SJSA1 (cell line): ENCODE results near the gene TOR1B. TPM values are rescaled to one million over a fixed set of nuclear protein-coding genes. Genes with fewer than 3 reads are reported as not detected.
A peak's percentile ranks its signal among the peaks of the same experiment; 100 is the strongest.

Experiments
- DNase-seq, 2 experiments: peaks; one replicate each; pipeline ENCODE4 v3.0.0-alpha.2; 2015 to 2020; ENCODE audit warnings: low spot score in 2 of 2, low read depth in 1 of 2
- H3K27ac ChIP-seq: fragments of 250-450 bp; sonication (Bioruptor Pico); 2 replicates; pipeline ENCODE4 v1.5.1; 2020; ENCODE audit warnings: mild to moderate bottlenecking, moderate library complexity
- H3K27me3 ChIP-seq: fragments of 250-450 bp; sonication (Bioruptor Pico); replicated peaks from 2 replicates; pipeline ENCODE4 v1.5.1; 2020; ENCODE audit warnings: mild to moderate bottlenecking, moderate library complexity
- H3K36me3 ChIP-seq: fragments of 250-450 bp; sonication (Bioruptor Pico); 2 replicates; pipeline ENCODE4 v1.5.1; 2020; ENCODE audit warnings: mild to moderate bottlenecking
- H3K4me1 ChIP-seq: fragments of 250-450 bp; sonication (Bioruptor Pico); replicated peaks from 2 replicates; pipeline ENCODE4 v1.6.1; 2021; ENCODE audit warnings: mild to moderate bottlenecking
- H3K4me3 ChIP-seq: fragments of 250-450 bp; sonication (Bioruptor Pico); 2 replicates; pipeline ENCODE4 v1.5.1; 2020; ENCODE audit warnings: mild to moderate bottlenecking
- H3K9me3 ChIP-seq: fragments of 250-450 bp; sonication (Bioruptor Pico); replicated peaks from 2 replicates; pipeline ENCODE4 v1.5.1; 2020; ENCODE audit warnings: mild to moderate bottlenecking
- total RNA-seq: library from RNA; depleted of rRNA; stranded (reverse); fragments of >200 nt; shearing (Covaris generic); gene quantifications from 2 replicates; pipeline ENCODE4 v1.2.3, GENCODE V29; 2014

TOR1B gene
- total RNA-seq, 1 experiment from 2014 or later = 38.3 TPM

DNA sequence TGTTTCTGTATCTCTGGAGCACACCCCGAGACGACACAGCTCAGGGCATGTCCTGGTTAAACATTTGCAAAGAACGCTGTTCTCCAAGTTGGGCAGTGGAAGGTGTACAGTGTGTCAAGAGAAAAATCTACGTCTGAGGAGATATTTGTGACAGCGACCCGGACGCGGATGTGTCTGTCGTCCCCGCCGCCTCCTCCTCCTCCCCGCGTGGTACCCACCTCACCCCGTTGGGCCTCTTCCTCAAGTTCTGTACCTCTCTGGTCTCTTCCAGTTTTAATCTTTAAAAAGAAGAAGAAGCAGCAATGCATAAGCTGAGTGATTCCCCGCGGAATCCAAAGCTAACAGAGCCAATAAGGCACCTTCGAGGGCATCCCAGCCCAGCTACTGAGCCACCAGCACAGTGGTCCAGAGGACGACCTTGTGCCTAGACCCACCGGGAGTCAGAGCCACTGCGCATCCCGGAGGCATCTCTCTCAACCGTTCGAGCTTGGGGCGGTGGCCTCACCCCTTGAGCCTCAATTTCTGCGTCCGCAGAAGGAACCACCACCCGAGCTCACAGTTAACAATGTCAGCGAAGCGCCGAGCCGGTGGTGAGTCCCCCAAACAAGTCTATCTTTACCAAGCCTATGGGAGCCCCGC is 31.6 kb downstream of the TOR1B start:
- no peak for DNase-seq
- Histone ChIP-seq H3K27ac (no peak overlapping the region), H3K9me3 (no peaks in the 10 kb centered on the region), H3K4me1 (peaks cover 18% of the 10 kb centered on the region), H3K27me3 (no peaks in the 10 kb centered on the region), H3K4me3 (peak overlapping the region; percentile 81), H3K36me3 (peaks cover 37% of the 10 kb centered on the region)

- DNase-seq = peak; percentile 93 to 95
- Histone ChIP-seq H3K9me3 (no peaks in the 10 kb centered on the region), H3K36me3 (peaks cover 34% of the 10 kb centered on the region), H3K27ac (no peak within 1 kb of the TSS), H3K4me3 (peak within 1 kb of the TSS; percentile 81), H3K27me3 (no peaks in the 10 kb centered on the region), H3K4me1 (peaks cover 18% of the 10 kb centered on the region)
Measured at GRCh38 chr9:129835128-129835859, 32.3 kb downstream of the TOR1B start, which contains the start of the genes C9orf78 and USP20. Gene C9orf78 (minus strand): TSS chr9:129835275. CDS start chr9:129835221, 54 bp downstream. Gene USP20 (plus strand): TSS chr9:129835458. CDS start chr9:129852556, 17,098 bp downstream.

DNA sequence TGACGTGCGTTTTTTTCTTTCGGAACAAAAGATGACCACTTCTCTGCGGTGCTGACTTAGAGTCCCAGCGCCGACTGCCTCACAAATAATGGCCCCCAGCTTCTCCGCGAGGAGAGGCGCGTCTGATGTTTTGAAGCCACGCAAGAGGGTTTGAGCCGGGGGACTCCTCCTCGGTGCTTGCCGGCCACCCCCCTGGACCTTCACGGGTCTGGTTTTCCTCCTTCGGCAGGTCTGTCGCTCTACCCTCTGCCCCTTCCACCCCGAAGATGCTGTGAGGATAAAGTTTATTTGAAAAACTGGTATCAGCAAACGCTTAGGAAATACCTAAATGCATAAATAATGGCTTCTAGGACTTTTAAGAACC is 32.9 kb downstream of the TOR1B start:
- no peak for DNase-seq
- H3K36me3 ChIP-seq = peaks cover 31% of the 10 kb centered on the region
- H3K4me1 ChIP-seq = peaks cover 18% of the 10 kb centered on the region
- H3K27me3 ChIP-seq = no peaks in the 10 kb centered on the region
- no peaks in the 10 kb centered on the region for H3K9me3 ChIP-seq
- H3K27ac ChIP-seq = no peak overlapping the region
- peak overlapping the region; percentile 81 for H3K4me3 ChIP-seq

- no peaks in the 10 kb centered on the region for H3K9me3 ChIP-seq
- peak overlapping the region; percentile 81 for H3K4me3 ChIP-seq
- peaks cover 25% of the 10 kb centered on the region for H3K36me3 ChIP-seq
- H3K27ac ChIP-seq = no peak overlapping the region
- H3K27me3 ChIP-seq = no peaks in the 10 kb centered on the region
- DNase-seq = no peak
- peaks cover 18% of the 10 kb centered on the region for H3K4me1 ChIP-seq
Measured at GRCh38 chr9:129836311-129837007, 33.5 kb downstream of the TOR1B start.

DNA sequence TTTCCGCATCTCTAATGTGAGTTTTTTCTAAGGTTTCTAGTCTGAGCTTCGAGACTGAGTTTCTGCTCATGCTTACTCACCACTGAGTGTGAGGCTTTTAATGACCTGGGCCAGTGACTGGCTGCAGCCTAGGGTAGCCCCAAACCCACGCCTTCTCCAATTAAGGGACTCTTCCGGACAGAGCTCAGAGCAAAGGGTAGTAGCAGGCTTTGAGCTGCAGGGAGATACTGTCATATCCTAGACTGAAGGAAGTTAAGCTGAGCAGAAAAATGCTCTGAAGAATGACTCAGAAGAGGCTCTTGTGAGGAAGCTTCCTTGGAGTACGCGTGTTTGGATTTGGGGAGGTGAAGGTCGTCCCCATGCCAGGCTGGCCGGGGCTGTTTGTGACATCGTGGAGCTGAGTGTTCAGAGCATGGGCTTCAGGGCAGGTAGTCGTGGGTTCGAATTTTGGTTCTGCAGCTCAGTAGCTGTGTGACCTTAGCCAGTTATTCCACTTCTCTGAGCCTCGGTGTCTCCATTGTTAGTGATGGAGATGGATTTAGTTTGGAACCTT is 35.8 kb downstream of the TOR1B start:
- no peaks in the 10 kb centered on the region for H3K9me3 ChIP-seq
- DNase-seq = peak in 1 of 2 experiments; percentile 36
- no peak overlapping the region for H3K27ac ChIP-seq
- H3K4me1 ChIP-seq = peaks cover 18% of the 10 kb centered on the region
- H3K4me3 ChIP-seq = no peak overlapping the region
- no peaks in the 10 kb centered on the region for H3K27me3 ChIP-seq
- peaks cover 5% of the 10 kb centered on the region for H3K36me3 ChIP-seq

DNA sequence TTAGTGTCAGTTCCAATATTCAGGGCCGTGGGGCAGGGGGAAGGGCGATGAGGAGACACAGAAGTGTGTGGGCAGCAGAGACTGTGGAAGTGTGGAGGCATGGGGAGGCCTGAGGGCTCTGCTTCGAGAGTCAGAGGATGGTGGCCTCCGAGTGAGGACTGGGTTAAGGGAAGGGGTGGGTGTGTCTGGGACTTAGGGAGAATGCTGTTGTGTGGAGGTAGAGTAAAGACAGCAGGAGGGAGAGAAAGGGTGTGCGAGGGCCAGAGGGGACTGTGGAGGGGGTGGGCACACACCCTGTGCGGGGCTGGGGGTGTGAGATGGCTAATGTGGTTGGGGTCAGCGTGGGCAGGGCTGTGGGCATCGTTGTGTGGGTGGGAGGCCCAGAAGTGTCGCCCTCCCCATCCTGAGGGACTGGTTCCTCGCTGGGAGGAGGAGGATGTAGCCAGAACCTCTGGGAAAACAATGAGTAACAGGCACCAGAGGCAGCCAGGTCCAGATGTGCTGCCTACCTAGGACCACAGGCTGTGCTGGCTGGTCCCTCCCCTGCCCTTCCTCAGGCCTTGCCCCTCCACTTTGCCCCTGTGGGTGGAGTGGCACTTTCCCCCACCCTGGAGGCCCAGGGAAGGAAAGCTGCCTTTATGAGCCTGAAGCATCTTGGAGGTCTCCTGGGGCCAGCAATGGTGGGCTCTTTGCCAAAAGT is 36.5 kb downstream of the TOR1B start:
- Histone ChIP-seq H3K4me1 (peaks cover 18% of the 10 kb centered on the region), H3K27ac (no peak overlapping the region), H3K27me3 (no peaks in the 10 kb centered on the region), H3K36me3 (peaks cover 5% of the 10 kb centered on the region), H3K9me3 (no peaks in the 10 kb centered on the region), H3K4me3 (no peak overlapping the region)
- no peak for DNase-seq

GRCh38 chr9:129840034-129840433 is 37.0 kb downstream of the TOR1B start:
- peaks cover 18% of the 10 kb centered on the region for H3K4me1 ChIP-seq
- DNase-seq = no peak
- H3K36me3 ChIP-seq = peaks cover 5% of the 10 kb centered on the region
- no peaks in the 10 kb centered on the region for H3K9me3 ChIP-seq
- H3K27me3 ChIP-seq = no peaks in the 10 kb centered on the region
- no peak overlapping the region for H3K4me3 ChIP-seq
- H3K27ac ChIP-seq = no peak overlapping the region

- no peaks in the 10 kb centered on the region for H3K9me3 ChIP-seq
- DNase-seq = no peak
- no peaks in the 10 kb centered on the region for H3K36me3 ChIP-seq
- H3K4me1 ChIP-seq = peaks cover 16% of the 10 kb centered on the region
- no peak overlapping the region for H3K27ac ChIP-seq
- H3K27me3 ChIP-seq = no peaks in the 10 kb centered on the region; the same call in 1 of the 2 replicates
- no peak overlapping the region for H3K4me3 ChIP-seq
Measured at GRCh38 chr9:129841071-129841470, 38.1 kb downstream of the TOR1B start.

DNA sequence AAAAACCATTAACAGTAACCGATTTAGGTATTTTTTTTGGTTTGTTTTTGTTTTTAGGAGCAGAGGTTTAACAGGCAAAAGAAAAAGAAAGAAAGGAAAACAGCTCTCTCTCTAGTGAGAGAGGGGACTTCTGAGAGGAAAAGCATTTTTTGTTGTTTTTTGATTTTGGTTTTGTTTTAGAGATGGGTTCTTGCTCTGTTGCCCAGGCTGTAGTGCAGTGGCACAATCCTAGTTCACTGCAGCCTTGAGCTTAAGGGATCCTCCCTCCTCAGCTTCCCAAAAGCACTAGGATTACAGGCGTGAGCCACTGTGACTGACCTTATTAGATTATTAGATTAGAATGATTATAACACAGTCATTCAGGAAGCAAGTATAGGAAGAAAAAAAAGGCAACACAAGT is 42.4 kb downstream of the TOR1B start:
- no peak for DNase-seq
- no peaks in the 10 kb centered on the region for H3K4me1 ChIP-seq

GRCh38 chr9:129848712-129849441 is 45.9 kb downstream of the TOR1B start:
- H3K27ac ChIP-seq = no peak overlapping the region
- H3K9me3 ChIP-seq = no peaks in the 10 kb centered on the region
- no peaks in the 10 kb centered on the region for H3K4me1 ChIP-seq
- peaks cover under 1% of the 10 kb centered on the region for H3K36me3 ChIP-seq
- no peak overlapping the region for H3K4me3 ChIP-seq
- H3K27me3 ChIP-seq = no peaks in the 10 kb centered on the region; the same call in 1 of the 2 replicates
- no peak for DNase-seq

More for the DNA sequence above, 42.4 kb downstream of the TOR1B start:
- Histone ChIP-seq H3K27ac (no peak overlapping the region), H3K27me3 (no peaks in the 10 kb centered on the region; the same call in 1 of the 2 replicates), H3K4me3 (no peak overlapping the region), H3K9me3 (no peaks in the 10 kb centered on the region), H3K36me3 (no peaks in the 10 kb centered on the region)

GRCh38 chr9:129849901-129850300 is 46.9 kb downstream of the TOR1B start:
- Histone ChIP-seq H3K9me3 (no peaks in the 10 kb centered on the region), H3K27me3 (no peaks in the 10 kb centered on the region; the same call in 1 of the 2 replicates), H3K4me1 (no peaks in the 10 kb centered on the region), H3K36me3 (peaks cover 4% of the 10 kb centered on the region), H3K27ac (no peak overlapping the region), H3K4me3 (no peak overlapping the region)
- no peak for DNase-seq

DNA sequence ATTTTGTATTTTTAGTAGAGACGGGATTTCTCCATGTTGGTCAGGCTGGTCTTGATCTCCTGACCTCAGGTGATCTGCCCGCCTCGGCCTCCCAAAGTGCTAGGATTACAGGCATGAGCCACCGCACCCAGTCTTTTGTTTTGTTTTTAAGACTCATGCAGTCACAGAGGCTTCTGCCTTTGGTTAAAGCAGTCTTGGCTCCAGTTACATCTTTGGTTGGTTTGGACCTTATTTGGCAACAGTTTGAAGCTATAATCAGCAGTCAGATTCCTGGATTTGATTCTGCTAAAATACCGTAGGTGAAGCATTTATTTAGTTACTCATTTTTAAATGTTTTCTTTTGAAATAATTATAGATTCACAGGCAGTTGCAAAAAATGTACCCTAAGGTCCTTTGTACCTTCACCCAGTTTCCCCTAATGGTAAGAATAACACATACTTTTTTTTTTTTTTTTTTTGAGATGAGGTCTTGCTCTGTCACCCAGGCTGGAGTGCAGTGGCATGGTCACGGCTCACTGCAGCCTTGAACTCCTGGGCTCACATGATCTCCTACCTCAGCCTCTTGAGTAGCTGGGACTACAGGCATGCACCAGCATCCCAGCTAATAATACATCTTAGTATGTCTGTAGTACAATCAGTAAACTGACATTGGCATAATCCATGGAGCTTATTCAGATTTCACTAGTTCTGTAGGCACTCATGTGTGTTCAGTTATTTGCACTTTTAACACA is 48.0 kb downstream of the TOR1B start:
- Histone ChIP-seq H3K9me3 (no peaks in the 10 kb centered on the region), H3K27ac (no peak overlapping the region), H3K36me3 (peaks cover 4% of the 10 kb centered on the region), H3K4me1 (no peaks in the 10 kb centered on the region), H3K4me3 (no peak overlapping the region), H3K27me3 (no peaks in the 10 kb centered on the region)
- no peak for DNase-seq
